ENCODE measurements around the gene STRN.
"Not testable (repeated sequence)": the region's sequence is repeated elsewhere in the genome, so short reads cannot be mapped to it uniquely, and the experiment has no call there.

The STRN gene, protein sequence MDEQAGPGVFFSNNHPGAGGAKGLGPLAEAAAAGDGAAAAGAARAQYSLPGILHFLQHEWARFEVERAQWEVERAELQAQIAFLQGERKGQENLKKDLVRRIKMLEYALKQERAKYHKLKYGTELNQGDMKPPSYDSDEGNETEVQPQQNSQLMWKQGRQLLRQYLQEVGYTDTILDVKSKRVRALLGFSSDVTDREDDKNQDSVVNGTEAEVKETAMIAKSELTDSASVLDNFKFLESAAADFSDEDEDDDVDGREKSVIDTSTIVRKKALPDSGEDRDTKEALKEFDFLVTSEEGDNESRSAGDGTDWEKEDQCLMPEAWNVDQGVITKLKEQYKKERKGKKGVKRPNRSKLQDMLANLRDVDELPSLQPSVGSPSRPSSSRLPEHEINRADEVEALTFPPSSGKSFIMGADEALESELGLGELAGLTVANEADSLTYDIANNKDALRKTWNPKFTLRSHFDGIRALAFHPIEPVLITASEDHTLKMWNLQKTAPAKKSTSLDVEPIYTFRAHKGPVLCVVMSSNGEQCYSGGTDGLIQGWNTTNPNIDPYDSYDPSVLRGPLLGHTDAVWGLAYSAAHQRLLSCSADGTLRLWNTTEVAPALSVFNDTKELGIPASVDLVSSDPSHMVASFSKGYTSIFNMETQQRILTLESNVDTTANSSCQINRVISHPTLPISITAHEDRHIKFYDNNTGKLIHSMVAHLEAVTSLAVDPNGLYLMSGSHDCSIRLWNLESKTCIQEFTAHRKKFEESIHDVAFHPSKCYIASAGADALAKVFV

GRCh38 chr2:36966370-36967235 is at the start of gene STRN:
STRN (minus strand) TSS chr2:36966536; CDS start chr2:36966463, 73 bp downstream.
- DNase-seq, result peak; percentile 98

DNA sequence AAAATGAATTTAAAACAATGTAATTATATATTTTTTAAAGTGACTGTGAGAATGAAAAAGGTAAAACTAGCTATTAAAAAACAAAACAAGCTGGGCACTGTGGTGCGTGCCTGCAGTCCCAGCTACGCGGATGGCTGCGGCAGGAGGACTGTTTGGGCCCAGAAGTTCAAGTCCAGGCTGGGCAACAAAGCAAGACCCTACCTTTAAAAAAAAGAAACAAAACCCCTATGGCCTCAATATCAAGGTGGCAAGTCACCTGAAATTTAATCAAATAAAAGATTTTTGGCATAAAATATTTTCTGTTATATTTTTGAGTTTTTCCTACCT is 46.9 kb upstream of the STRN start:
- DNase-seq, result no peak

- DNase-seq, result no peak
Measured at GRCh38 chr2:37011130-37011529, 44.8 kb upstream of the STRN start.

DNA sequence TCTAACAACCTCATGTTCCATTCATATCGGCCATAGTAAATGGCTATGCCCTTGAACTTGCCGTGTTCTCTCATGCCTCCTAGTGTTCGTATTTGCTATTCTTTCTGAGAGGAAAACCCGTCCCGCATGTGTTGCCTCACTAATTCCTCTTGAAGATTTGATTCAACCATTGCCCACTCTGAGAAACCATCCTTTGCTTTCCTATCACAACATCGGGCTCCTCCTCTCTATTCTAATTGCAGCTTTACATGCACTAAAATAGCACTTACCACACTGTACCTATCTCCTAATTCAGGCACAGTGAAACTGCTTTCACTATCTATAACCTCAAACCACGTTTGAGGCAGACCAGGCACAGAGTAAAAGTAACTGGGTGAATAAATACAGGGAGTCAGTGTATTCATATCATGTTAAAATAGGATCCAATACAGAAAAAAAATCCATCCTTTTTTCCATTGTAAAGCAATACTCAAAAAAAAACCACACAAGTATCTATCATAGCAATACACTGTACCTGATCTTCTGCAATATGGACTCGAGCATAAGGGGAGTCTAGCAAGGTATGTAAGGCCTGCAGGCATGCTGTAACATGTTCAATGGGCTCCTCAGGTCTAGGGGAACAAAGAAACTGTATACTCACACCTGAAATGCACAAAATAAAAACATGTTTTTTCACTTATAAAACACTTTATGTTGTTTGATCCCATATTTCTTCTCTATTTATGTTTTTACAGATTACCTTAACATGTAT is 39.0 kb upstream of the STRN start:
- peak; percentile 6 to 37 for DNase-seq

DNA sequence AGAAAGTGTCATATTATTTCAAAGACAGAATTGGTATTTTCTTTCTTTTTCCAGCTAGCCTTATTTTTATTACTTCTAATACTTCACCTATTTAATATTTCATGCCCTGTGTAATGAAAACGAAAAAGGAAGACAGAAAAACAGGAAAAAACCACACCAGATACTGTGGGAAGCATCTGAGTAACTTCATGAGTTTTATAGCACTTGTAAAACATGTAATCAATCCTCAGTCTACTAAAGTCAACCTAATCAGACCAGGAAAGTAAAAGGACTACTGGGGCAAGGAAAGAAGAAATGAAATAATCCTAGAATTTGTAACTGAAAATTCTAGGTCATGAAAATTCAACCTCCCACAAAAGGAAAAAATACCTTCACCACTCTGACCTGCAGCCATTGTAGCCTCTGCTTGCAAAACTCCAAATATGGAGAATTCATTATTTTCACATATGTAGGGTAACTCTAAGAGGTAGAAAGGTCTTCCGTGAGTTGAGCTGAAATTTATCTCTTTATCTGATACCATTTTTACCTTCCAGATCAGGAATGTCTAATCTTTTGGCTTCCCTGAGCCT is 34.7 kb upstream of the STRN start:
- DNase-seq, result no peak

DNA sequence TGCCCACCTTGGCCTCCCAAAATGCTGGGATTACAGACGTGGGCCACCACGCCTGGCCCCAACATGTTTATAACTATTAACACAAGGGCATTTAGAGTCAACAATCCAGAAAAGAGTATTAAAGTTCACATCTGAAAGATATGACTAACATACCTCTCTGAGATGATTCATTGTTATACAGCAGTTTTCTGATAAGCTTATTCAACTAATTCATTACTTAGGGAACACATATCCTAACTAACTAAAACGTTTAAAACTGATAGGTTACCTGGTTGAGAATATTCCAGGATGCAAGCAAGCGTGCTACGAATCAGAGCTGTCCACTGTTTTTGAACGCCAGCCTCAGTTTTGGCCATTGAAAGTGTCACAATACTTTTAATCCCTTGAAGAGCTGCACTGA is 34.0 kb upstream of the STRN start:
- no peak for DNase-seq

GRCh38 chr2:36999416-36999815 is 33.1 kb upstream of the STRN start:
- DNase-seq, result not testable (repeated sequence)

- no peak for DNase-seq
Measured at GRCh38 chr2:36993841-36994620, 27.7 kb upstream of the STRN start.

DNA sequence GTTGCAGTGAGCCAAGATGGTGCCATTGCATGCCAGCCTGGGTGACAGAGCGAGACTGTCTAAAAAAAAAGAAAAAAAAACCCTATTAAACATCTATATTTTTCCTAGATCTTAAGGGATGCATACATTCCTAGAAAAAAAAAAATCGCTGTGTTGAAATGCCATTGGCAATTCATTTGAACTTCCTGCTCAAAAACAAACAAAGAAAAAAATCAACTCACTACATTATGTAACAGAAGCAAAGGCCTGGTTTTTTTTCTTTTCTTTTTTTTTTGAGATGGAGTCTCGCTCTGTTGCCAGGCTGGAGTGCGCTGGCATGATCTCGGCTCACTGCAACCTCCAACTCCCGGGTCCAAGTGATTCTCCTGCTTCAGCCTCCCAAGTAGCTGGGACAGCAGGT is 21.7 kb upstream of the STRN start:
- DNase-seq, result no peak

- DNase-seq, result no peak
Measured at GRCh38 chr2:36982467-36982866, 16.1 kb upstream of the STRN start.

DNA sequence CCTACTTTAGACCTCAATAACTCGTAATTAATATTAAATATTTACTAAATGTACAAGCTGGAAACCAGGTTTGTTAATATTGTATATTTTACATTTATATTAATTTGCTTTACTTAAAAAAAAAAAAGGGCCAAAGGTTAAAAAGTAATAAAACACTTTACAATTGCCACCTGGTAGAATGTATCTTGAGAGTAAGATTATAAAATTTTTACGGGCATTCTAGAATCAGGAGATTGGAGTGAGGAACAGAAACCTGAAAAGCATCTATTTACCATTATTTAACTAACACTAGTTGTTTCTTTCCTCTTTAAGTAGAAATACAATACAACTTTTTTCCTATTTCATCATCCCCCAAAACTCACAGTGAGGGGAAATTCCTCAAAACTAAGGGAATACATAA is 15.6 kb upstream of the STRN start:
- no peak for DNase-seq

- DNase-seq, result not testable (repeated sequence)
Measured at GRCh38 chr2:36979007-36979406, 12.7 kb upstream of the STRN start.

GRCh38 chr2:36976065-36976464 is 9.7 kb upstream of the STRN start:
- DNase-seq, result no peak

- DNase-seq, result no peak
Measured at GRCh38 chr2:36975306-36975705, 9.0 kb upstream of the STRN start.

DNA sequence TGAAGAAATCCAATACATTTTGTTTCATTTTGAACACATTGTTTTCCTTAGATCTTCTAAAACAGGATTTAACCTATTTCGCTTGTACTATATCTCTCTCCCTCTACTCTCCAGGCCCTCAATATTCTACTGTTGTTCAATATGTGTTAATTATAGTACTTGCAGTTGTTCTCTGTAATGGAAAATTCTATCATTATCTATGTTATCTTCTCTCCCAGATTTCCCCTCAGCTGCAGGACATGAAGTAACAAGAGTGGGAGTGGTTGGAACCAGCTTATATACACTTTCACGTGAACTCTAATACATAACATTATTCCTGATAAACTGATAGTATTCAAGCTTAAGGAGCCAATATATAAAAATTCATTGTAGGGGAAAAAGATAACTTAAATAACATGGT is 7.0 kb upstream of the STRN start:
- no peak for DNase-seq

DNA sequence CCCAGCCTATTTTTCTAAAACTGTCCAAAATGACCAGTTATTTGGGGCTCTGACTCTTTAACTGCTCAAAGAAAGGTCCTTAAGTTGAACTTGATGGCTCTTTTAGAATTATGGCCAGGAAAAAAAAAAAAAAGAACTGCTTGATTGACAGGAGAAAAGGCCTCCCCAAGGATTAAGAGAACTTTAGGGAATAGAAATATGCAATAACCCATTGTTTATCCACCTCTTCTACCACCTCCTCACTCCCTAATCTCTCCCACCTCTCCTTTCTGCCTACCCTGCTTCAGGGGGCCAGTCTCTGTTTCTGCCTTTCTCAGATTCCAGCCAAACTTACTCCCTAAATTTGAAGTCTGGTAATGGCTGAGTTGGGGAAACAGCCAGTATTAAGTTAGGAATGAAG is 5.7 kb upstream of the STRN start:
- no peak for DNase-seq

GRCh38 chr2:36967236-36967876 is 1.0 kb upstream of the STRN start:
- no peak for DNase-seq

DNA sequence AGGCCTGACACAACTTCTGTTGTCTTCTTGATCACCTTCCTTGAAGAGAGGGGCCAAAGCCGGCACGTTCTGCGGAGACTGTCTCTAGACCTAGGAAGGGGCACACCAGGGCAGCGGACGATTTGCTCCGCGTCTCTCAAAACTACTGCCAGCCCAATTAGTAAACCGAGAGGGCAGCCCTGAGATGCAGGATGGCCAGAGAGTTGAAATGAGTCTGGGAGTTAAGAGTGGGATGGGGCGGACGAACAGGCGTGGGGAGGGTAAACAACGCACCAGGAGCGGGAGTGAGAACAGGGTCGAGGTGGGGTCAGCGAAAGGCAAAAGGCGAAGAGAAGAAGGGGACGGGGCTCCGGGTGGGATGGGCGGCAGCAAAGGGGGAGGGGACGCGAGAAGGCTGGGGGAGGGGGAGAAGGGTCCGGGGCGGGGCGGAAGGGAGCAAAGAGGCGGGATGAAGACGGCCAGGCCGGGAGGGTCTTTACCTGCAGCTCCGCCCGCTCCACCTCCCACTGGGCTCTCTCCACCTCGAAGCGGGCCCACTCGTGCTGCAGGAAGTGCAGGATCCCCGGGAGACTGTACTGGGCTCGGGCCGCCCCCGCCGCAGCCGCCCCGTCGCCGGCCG is 476 bp downstream of the STRN start:
- no peak for DNase-seq

DNA sequence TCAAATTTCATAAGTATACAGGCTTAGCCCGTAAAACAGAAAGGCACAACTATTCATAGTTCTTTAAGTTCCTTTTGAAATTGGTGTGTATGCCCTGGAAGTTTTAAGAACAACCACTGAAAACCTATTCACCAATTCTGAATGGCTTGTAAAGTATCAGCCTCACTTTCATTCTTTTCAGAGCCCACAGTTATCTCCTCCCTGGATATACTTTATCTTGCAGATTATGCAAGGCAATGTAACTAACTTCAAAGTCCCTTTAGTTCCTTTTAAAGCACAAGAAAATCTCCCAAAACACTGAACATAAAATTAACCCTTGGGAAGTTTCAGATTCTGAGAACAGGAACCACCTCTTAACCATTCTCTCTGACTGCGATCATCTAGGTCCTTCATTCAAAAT is 1.1 kb downstream of the STRN start:
- DNase-seq, result no peak

DNA sequence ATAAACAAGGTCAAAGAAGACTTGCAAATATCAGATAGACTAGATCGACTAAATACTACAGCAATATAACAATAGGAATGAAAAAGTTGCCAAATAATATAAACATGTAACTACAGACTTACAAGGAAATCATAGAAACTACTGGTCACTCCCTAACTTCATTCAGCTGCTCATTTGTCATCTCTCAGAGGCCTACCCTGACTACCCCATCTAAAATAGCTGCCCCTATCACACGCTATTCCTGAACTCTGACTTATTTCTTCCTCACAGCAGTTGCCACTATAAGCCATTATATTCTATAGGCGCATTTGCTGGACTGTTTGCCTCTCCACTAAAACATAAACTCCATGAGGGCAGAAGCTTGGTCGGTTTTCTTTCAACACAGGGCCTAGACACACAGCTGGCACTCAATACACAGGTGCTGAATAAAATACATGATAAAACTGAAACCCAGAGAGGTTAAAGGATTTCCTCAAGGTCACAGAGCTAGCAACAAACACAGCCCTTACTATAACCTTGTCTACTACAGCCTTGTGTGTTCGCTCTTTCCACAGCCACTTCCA is 1.8 kb downstream of the STRN start:
- no peak for DNase-seq
